Femur (tissue), 1 donor: ENCODE measurements around the gene TH.
A peak's percentile ranks its signal among the peaks of the same experiment; 100 is the strongest.
"Not testable (repeated sequence)": the region's sequence is repeated elsewhere in the genome, so short reads cannot be mapped to it uniquely, and the experiment has no call there.

Experiments
- DNase-seq: peaks from one replicate; pipeline ENCODE4 v3.0.0-alpha.2; 2017

Gene TH

GRCh38 chr11:2194877-2195755 is 23.5 kb upstream of the TH start:
- peak; percentile 69 for DNase-seq

GRCh38 chr11:2193888-2194595 is 22.4 kb upstream of the TH start:
- not testable (repeated sequence) for DNase-seq

GRCh38 chr11:2193099-2193887 is 21.7 kb upstream of the TH start:
- DNase-seq = no peak

GRCh38 chr11:2192435-2192834 is 20.8 kb upstream of the TH start:
- no peak for DNase-seq

- DNase-seq = no peak
Observed at GRCh38 chr11:2191883-2192282, 20.3 kb upstream of the TH start.

GRCh38 chr11:2190657-2191471 is 19.2 kb upstream of the TH start:
- no peak for DNase-seq

- DNase-seq = no peak
Observed at GRCh38 chr11:2189938-2190656, 18.5 kb upstream of the TH start.

GRCh38 chr11:2188745-2189144 is 17.1 kb upstream of the TH start:
- DNase-seq = no peak

GRCh38 chr11:2187280-2187707 is 15.7 kb upstream of the TH start:
- no peak for DNase-seq

GRCh38 chr11:2186669-2187279 is 15.2 kb upstream of the TH start:
- DNase-seq = no peak

GRCh38 chr11:2185324-2186085 is 13.9 kb upstream of the TH start:
- DNase-seq = no peak

GRCh38 chr11:2182692-2183474 is 11.3 kb upstream of the TH start:
- no peak for DNase-seq

GRCh38 chr11:2182075-2182474 is 10.5 kb upstream of the TH start:
- DNase-seq = no peak

GRCh38 chr11:2180789-2181370 is 9.3 kb upstream of the TH start:
- DNase-seq = no peak

GRCh38 chr11:2180347-2180746 is 8.7 kb upstream of the TH start:
- DNase-seq = no peak

GRCh38 chr11:2179516-2179915 is 7.9 kb upstream of the TH start:
- no peak for DNase-seq

GRCh38 chr11:2178906-2179494 is 7.4 kb upstream of the TH start:
- no peak for DNase-seq

- DNase-seq = not testable (repeated sequence)
Observed at GRCh38 chr11:2178055-2178773, 6.6 kb upstream of the TH start.
